ENCODE data around the gene CNTN5.

The CNTN5 gene

DNA sequence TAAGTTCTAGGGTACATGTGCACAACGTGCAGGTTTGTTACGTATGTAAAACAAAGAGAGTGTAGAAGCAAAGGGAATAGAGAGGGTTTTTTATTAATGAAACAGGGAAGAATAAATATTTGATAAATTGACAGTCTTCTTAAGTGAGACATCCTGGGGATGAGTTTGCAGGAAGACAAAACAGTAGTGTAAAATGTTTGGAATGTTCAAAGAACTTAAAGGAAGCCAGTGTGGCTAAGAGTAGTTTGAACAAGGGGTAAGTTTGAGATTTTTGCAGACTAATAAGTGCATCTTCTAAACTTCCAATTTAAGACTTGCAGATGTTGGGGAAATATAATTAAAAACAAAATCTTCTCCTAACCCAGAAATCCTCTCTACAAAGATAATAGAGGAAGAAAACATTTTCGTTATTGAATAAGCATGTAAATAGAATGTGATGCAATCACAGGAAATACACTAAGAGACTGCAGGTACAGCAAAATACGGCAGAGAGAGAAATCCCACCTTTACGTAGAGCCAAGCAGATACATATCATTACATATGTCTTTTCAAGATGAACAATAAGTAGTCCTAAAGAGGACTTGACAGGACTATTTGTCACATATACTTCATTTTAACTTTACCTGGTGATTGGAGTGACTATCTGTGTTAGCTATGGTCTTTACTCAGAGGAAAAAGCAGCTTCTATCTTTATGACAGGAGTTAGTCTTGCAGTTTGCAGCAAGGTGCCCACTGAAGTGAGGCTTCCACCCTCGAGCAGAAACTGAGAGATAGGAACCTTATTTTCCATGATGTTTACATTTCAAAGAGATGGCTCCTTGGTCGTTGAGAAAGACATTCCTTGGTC, 402.1 kb downstream of the CNTN5 start:
- Mint-ChIP-seq H3K27ac (no peak overlapping the region), H3K4me3 (no peak overlapping the region), H3K4me1 (ENCODE audit: low read depth) (no peaks in the 10 kb centered on the region), H3K9me3 (peaks cover 14% of the 10 kb centered on the region), H3K36me3 (ENCODE audit: low read depth) (peaks cover 2% of the 10 kb centered on the region), H3K27me3 (ENCODE audit: low read depth) (no peaks in the 10 kb centered on the region)

DNA sequence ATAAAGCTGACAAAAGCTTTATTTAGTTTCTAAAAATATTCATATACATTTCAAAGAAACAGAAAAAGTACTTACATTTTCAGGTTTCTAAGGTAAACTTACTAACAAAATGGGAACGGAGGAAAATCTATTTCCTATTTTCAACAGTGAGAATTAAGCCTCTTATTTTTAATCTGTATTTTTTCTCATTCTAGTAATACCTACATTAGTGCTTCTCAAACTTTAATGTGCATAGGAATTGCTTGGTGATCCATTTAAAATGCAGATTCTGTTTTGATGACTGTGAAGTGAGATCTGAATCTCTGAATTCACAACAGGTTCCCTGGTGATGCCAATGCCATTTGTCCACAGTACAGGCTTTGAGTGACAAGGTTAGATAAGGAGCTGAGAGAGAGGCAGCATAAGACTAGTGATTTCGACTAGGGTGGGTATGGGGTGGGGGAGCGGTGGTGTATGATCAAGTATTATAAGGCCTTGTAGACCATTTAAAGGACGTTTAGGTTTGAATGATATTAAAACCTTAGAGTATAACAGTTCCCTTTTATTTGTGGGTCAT, 402.8 kb downstream of the CNTN5 start:
- Mint-ChIP-seq H3K36me3 (ENCODE audit: low read depth) (peaks cover 2% of the 10 kb centered on the region), H3K4me1 (ENCODE audit: low read depth) (no peaks in the 10 kb centered on the region), H3K27ac (no peak overlapping the region)

DNA sequence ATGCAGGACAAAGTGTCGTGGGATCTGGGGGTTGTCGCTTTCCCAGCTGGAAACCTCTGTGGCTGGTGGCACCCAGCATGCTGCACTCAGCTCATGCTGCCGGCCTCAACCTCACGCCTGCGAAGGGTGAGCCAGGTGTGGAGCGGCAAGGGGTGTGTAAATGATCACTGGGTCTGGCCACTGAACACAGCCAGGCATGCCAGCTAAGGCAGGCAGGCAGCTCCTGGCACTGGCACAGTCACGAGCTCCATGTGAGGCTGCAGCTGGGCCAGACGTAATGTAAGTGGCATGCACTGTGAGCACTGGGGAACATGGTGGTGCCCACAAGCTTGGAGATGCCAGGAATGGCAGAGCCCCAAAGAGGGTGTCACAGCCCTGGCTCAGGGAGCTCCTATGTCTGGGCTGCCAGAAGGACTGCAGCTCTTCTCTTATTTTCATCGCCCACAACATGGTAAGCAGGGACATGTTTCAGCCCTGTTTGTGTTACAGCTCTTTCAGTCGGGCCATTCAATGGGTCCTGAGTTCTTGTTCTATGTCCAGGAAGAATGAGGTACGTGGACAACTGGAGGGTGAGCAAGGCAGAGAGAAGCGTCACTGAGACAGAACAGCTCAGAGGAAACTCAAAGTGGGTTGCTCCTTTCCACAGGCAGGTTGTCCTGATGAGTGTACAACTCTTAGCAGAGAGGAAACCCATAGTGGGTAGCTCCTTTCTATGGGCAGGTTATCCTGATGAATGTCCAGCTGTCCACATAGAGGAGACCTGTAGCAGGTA, 403.8 kb downstream of the CNTN5 start:
- Mint-ChIP-seq H3K4me1 (ENCODE audit: low read depth) (no peaks in the 10 kb centered on the region), H3K9me3 (peaks cover 14% of the 10 kb centered on the region), H3K27me3 (ENCODE audit: low read depth) (no peaks in the 10 kb centered on the region), H3K27ac (no peak overlapping the region), H3K4me3 (no peak overlapping the region), H3K36me3 (ENCODE audit: low read depth) (peaks cover 2% of the 10 kb centered on the region)

More for the DNA sequence above, 402.8 kb downstream of the CNTN5 start:
- no peaks in the 10 kb centered on the region for H3K27me3 Mint-ChIP-seq (ENCODE audit: low read depth)
- H3K9me3 Mint-ChIP-seq: peaks cover 14% of the 10 kb centered on the region
- H3K4me3 Mint-ChIP-seq: no peak overlapping the region

DNA sequence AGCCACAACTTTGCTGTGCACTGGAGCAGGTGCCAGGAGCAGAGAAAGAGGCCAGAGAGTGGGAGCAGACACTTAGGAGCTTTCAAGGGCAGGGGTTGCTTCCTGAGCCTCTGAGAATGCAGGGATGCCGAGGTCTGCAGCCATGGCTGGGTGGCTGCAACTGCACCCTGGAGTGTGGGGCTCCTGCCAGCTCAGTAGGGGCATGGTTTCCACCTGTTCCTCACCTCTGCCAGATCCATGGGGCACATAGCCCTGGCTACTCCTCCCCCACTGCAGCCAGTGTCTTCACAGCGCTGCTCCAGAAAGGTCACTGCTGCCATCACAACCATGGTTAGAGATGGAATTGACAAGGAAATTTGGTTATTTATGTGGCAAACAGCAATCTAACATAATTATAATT, 404.8 kb downstream of the CNTN5 start:
- H3K36me3 Mint-ChIP-seq (ENCODE audit: low read depth): peaks cover 2% of the 10 kb centered on the region
- no peaks in the 10 kb centered on the region for H3K27me3 Mint-ChIP-seq (ENCODE audit: low read depth)
- no peaks in the 10 kb centered on the region for H3K4me1 Mint-ChIP-seq (ENCODE audit: low read depth)

DNA sequence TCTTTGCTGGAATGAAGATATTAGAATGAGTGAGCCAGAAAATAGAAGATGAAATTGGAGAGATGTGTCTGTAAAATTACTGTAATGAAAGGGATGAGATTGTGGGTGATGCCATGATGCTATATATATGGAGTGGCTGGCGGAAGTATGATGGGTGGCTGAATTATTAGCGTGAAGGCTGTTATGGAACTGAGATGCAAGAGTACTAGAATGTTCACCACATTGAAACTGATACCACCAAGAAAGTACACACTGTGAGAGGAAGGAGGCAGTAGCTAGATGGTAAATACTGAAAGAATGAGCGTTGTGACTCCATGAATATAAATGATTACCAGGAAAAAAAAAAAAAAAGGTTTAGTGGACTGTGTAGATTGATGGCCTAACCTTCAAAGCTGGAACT, 411.9 kb downstream of the CNTN5 start:
- H3K4me1 Mint-ChIP-seq (ENCODE audit: low read depth): no peaks in the 10 kb centered on the region
- H3K4me3 Mint-ChIP-seq: no peak overlapping the region
- no peaks in the 10 kb centered on the region for H3K27me3 Mint-ChIP-seq (ENCODE audit: low read depth)
- H3K9me3 Mint-ChIP-seq: peaks cover 14% of the 10 kb centered on the region
- H3K36me3 Mint-ChIP-seq (ENCODE audit: low read depth): no peaks in the 10 kb centered on the region
- no peak overlapping the region for H3K27ac Mint-ChIP-seq

More for the DNA sequence above, 404.8 kb downstream of the CNTN5 start:
- H3K4me3 Mint-ChIP-seq: no peak overlapping the region
- no peak overlapping the region for H3K27ac Mint-ChIP-seq
- peaks cover 14% of the 10 kb centered on the region for H3K9me3 Mint-ChIP-seq

DNA sequence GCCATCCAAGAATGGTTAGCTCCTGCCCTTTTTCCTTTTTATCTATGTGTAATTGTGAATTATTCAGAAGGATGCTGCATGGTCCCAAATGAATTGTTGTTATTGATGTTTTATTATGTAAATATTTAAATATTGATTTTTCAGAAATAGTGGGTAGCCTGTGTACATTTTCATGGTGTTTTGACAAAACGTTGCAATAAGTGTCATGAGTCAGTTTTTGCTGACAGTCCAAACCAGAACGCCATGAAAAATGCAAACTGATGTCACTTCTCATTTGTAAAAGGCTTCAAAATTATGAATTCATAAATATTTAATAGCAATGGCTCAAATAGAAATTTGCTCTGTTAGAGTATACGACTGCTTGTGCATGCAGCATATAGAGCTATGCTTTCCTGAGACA, 422.5 kb downstream of the CNTN5 start:
- Mint-ChIP-seq H3K27ac (no peak overlapping the region), H3K27me3 (ENCODE audit: low read depth) (no peaks in the 10 kb centered on the region), H3K4me1 (ENCODE audit: low read depth) (no peaks in the 10 kb centered on the region), H3K4me3 (no peak overlapping the region), H3K36me3 (ENCODE audit: low read depth) (no peaks in the 10 kb centered on the region), H3K9me3 (peaks cover 16% of the 10 kb centered on the region)

DNA sequence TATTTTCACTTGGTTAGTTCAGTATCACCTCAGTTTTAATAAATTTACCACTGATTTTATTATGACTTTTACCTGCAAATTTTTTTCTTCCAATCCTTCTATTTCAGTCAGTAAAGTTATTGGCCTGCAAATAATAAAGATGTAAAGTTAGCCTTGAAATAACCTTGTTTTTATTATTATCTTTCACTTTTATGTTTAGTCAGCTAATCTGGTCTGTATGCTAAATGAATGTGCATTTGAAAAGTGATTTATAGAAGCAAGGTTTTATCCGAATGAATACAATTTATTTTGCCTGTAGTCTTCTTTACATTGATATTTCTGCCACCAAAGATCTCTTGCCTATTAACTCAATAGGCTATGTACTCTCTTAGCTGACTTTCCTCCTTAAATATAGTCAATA, 425.7 kb downstream of the CNTN5 start:
- Mint-ChIP-seq H3K27ac (no peak overlapping the region), H3K36me3 (ENCODE audit: low read depth) (no peaks in the 10 kb centered on the region), H3K4me3 (no peak overlapping the region), H3K4me1 (ENCODE audit: low read depth) (no peaks in the 10 kb centered on the region), H3K27me3 (ENCODE audit: low read depth) (no peaks in the 10 kb centered on the region), H3K9me3 (peaks cover 13% of the 10 kb centered on the region)

DNA sequence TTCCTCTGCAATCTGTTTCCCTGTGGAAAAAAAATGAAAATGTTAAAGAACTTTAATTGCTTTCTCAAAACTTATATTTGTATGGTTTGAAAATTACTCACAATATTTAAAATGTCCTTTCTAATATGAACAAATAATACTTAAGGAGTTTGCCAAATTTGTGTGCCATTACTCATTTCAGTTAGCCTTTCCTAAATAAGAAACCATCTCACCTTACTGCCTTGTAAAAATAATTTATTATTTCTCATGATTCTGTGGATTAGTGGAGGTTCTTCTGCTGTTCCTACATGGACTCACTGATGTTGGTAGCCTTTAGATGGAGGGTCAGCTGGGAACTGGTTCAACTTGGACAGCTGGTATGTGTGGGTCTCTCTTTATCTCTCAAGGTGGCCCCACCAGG, 428.6 kb downstream of the CNTN5 start:
- H3K4me3 Mint-ChIP-seq: no peak overlapping the region
- no peaks in the 10 kb centered on the region for H3K36me3 Mint-ChIP-seq (ENCODE audit: low read depth)
- no peaks in the 10 kb centered on the region for H3K27me3 Mint-ChIP-seq (ENCODE audit: low read depth)
- H3K27ac Mint-ChIP-seq: no peak overlapping the region
- H3K9me3 Mint-ChIP-seq: peaks cover 13% of the 10 kb centered on the region
- H3K4me1 Mint-ChIP-seq (ENCODE audit: low read depth): no peaks in the 10 kb centered on the region

DNA sequence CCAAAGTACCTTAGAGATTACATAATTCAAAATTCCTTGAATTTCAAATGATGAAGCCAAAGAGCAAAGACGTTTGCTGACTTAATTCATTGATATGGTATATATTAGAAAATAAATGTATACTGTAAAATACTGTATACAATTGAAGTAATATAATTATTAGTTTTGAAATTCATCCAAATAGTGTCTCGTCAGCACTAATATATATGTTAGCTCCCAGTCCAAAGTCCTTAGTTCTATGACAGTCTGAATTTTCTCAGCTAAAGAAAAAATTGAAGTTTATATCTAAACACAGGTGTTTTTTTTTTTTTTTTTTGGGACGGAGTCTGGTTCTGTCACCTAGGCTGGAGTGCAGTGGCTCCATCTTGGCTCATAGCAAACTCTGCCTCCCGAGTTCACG, 431.3 kb downstream of the CNTN5 start:
- no peak overlapping the region for H3K4me3 Mint-ChIP-seq
- no peaks in the 10 kb centered on the region for H3K36me3 Mint-ChIP-seq (ENCODE audit: low read depth)
- H3K27me3 Mint-ChIP-seq (ENCODE audit: low read depth): no peaks in the 10 kb centered on the region
- peaks cover 3% of the 10 kb centered on the region for H3K9me3 Mint-ChIP-seq
- H3K27ac Mint-ChIP-seq: no peak overlapping the region
- no peaks in the 10 kb centered on the region for H3K4me1 Mint-ChIP-seq (ENCODE audit: low read depth)

DNA sequence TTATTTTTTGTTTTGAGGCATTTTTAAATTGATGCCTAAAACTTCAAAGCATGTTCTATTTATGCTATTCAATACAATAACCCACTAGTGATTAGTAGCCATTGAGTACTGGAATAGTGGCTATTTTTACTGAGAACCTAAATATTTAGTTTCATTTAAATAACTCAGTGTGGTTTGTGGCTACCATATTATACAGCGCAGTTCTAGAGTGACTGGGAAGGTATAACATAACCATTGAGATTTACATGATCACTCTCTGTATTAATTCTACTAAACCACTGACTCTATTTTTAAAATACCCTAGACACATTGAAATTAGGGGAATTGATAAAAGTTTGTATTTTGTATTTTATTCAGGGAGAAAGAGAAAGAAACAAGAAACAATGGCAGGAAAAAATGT, 441.2 kb downstream of the CNTN5 start:
- Mint-ChIP-seq H3K36me3 (ENCODE audit: low read depth) (no peaks in the 10 kb centered on the region), H3K4me1 (ENCODE audit: low read depth) (no peaks in the 10 kb centered on the region), H3K27me3 (ENCODE audit: low read depth) (no peaks in the 10 kb centered on the region), H3K4me3 (no peak overlapping the region), H3K9me3 (peaks cover 11% of the 10 kb centered on the region), H3K27ac (no peak overlapping the region)

DNA sequence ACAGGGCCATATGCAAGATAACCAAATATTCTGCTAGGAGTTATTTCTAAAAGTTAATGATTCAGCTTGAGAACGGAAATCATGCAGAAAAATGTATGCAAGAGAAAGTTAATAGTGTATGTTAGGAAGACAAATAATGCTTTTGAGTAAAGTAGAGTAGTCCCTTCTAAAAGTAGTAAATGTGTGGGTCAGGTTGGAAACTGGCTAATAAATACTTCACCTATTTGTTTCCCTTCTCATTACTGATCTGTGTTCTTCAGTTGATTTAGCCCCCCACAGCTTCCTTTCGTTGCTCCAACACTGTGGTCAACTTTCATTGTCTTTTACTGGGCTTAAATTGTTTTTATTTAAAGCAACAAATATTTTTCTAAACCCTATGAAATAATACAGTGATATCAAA, 444.2 kb downstream of the CNTN5 start:
- no peaks in the 10 kb centered on the region for H3K4me1 Mint-ChIP-seq (ENCODE audit: low read depth)
- H3K36me3 Mint-ChIP-seq (ENCODE audit: low read depth): no peaks in the 10 kb centered on the region
- H3K4me3 Mint-ChIP-seq: no peak overlapping the region
- H3K9me3 Mint-ChIP-seq: peaks cover 4% of the 10 kb centered on the region
- H3K27me3 Mint-ChIP-seq (ENCODE audit: low read depth): no peaks in the 10 kb centered on the region
- H3K27ac Mint-ChIP-seq: no peak overlapping the region

DNA sequence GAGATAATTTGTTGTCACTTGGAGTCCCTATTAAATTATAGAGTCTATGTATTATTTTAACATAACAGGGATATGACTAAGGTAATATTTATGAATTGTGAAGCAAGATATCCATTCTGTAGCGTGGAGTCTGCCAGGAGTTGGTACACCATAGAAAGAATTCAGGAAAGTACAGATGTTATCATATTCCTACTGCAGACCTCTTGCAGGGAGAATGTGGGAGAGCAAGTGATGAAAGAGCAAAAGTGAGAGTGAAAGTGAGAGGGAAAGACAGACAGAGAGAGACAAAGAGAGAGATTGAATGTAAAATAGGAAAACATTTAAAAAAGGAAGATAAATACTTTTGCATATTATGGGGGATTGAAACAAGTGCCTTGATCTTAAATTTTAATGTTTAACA, 468.8 kb downstream of the CNTN5 start:
- no peak overlapping the region for H3K4me3 Mint-ChIP-seq
- no peaks in the 10 kb centered on the region for H3K27me3 Mint-ChIP-seq (ENCODE audit: low read depth)
- H3K4me1 Mint-ChIP-seq (ENCODE audit: low read depth): no peaks in the 10 kb centered on the region
- no peaks in the 10 kb centered on the region for H3K36me3 Mint-ChIP-seq (ENCODE audit: low read depth)
- peaks cover 10% of the 10 kb centered on the region for H3K9me3 Mint-ChIP-seq
- H3K27ac Mint-ChIP-seq: no peak overlapping the region

DNA sequence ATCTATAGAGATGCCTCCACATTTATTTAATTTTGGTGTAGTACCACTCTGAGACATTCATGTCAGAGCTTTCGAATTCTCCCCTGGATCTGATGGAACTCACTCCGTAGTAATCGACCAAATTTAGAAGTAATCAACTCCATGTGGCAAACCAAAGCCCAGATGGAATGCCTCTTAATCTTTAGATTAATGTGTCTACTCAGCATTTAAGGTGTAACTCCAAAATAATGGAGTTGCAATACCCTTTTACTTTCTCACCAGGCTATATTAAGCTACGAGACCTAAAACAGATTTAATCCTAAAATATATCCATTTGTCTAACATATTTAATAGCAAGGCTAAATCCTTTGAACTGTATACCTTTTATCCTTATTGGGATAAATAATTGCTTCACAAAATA, 473.3 kb downstream of the CNTN5 start:
- Mint-ChIP-seq H3K4me3 (no peak overlapping the region), H3K4me1 (ENCODE audit: low read depth) (no peaks in the 10 kb centered on the region), H3K36me3 (ENCODE audit: low read depth) (no peaks in the 10 kb centered on the region), H3K27ac (no peak overlapping the region), H3K9me3 (peaks cover 4% of the 10 kb centered on the region), H3K27me3 (ENCODE audit: low read depth) (no peaks in the 10 kb centered on the region)

DNA sequence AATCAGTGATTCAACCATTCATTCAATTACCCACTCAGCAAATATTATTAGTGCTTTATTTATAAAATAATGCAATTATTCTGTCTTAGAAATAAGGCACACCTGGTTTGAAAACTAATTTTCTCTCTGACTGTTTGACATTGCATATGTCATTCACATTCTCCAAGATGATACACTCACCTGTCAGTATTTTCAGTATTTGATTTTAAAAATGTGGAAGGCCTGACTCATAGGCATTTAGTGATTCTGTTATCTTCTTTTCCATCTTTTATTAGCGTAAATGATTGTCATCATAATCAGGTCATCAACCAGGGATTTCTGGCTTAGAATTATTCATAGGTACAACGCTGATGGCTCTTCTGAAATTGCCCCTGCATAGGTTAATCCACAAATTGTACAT, 480.9 kb downstream of the CNTN5 start:
- H3K36me3 Mint-ChIP-seq (ENCODE audit: low read depth): no peaks in the 10 kb centered on the region
- no peaks in the 10 kb centered on the region for H3K27me3 Mint-ChIP-seq (ENCODE audit: low read depth)
- peaks cover 12% of the 10 kb centered on the region for H3K9me3 Mint-ChIP-seq
- no peak overlapping the region for H3K27ac Mint-ChIP-seq
- no peak overlapping the region for H3K4me3 Mint-ChIP-seq
- no peaks in the 10 kb centered on the region for H3K4me1 Mint-ChIP-seq (ENCODE audit: low read depth)

DNA sequence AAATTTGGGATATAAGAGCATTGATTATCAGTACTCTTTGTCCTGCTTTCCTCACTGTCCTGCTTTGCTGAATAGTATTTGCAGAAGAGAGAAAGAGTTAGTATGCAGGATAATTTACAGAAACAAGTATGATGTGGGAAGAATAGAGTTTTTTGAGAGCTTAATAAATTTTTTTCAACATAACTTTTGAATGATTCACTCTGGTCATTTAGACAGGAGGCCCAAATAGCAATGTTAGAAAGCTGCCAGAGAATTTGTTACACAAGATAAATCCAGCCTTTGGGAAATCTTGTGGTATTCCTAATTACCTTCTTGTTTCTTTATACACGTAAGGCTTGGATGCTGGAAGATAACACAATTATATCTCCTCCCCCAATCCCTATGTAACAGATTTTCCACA, 484.6 kb downstream of the CNTN5 start:
- Mint-ChIP-seq H3K4me1 (ENCODE audit: low read depth) (no peaks in the 10 kb centered on the region), H3K9me3 (peaks cover 6% of the 10 kb centered on the region), H3K36me3 (ENCODE audit: low read depth) (no peaks in the 10 kb centered on the region), H3K27me3 (ENCODE audit: low read depth) (no peaks in the 10 kb centered on the region), H3K27ac (no peak overlapping the region), H3K4me3 (no peak overlapping the region)

Measured in T-helper 1 cell treated with Interleukin-12 subunit alpha and Interleukin-12 subunit beta and Interleukin-4 antibody, amounts not matched to agents 30 μg/mL and 1 μg/mL, for 36 hours (primary cell).